ENCODE results near the gene LAMA3.

DNA sequence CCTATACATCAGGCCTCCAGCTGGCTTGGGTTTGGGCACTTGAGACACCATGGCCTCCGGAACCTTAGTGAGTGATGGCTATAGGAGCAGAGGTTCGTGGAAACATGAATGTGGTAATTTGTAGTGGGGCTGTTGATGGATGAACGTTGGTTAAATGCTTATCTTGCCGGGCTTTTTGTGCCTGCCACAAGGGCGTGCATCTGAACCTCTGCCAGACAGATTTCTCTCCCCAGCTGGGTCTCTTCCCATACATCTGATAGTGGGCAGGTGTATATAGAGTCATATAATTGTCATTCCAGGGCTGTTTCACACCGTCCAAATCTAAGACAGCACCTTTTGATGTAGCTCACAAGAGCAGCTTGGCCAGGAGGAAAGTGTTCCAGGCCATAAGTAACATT is 14.7 kb downstream of the LAMA3 start:
- no peak for TF ChIP-seq POLR2A (IDR thresholded peaks at IDR 0.05)
- TF ChIP-seq, protein P1, sequence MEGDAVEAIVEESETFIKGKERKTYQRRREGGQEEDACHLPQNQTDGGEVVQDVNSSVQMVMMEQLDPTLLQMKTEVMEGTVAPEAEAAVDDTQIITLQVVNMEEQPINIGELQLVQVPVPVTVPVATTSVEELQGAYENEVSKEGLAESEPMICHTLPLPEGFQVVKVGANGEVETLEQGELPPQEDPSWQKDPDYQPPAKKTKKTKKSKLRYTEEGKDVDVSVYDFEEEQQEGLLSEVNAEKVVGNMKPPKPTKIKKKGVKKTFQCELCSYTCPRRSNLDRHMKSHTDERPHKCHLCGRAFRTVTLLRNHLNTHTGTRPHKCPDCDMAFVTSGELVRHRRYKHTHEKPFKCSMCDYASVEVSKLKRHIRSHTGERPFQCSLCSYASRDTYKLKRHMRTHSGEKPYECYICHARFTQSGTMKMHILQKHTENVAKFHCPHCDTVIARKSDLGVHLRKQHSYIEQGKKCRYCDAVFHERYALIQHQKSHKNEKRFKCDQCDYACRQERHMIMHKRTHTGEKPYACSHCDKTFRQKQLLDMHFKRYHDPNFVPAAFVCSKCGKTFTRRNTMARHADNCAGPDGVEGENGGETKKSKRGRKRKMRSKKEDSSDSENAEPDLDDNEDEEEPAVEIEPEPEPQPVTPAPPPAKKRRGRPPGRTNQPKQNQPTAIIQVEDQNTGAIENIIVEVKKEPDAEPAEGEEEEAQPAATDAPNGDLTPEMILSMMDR (IDR thresholded peaks at IDR 0.05) = no peak
